Peyer's patch (tissue), 4 donors: ENCODE results near the gene DOK6.

ENCODE experiments used
- CTCF ChIP-seq, 6 experiments: fragments of 450-650 bp in 4 of 6; fragments of 200-600 bp in 2 of 6; sonication (generic) in 1 of 6; IDR thresholded peaks; one replicate each; pipeline ENCODE4 v1.5.1; 2017 to 2019; ENCODE audit warnings: antibody characterized with exemption in 6 of 6, mild to moderate bottlenecking in 3 of 6, moderate library complexity in 1 of 6
- POLR2A ChIP-seq, 2 donors: fragments of 450-650 bp; IDR thresholded peaks; one replicate each; pipeline ENCODE4 v1.5.1; 2017; ENCODE audit warnings: antibody characterized with exemption in 2 of 2, mild to moderate bottlenecking in 2 of 2, moderate library complexity in 2 of 2

GRCh38 chr18:69367104-69367503 is 33.6 kb upstream of the DOK6 start:
- no peak for TF ChIP-seq CTCF (IDR thresholded peaks at IDR 0.05)
- no peak for TF ChIP-seq POLR2A (IDR thresholded peaks at IDR 0.05)
